ENCODE results near the gene AMBP. TPM values are rescaled to one million over a fixed set of nuclear protein-coding genes. Genes with fewer than 3 reads are reported as not detected.

The AMBP gene
- total RNA-seq, 1 experiment from 2014 or later, result not detected

- ChIA-PET CTCF (no interaction called here), POLR2A (ENCODE audit: low non-redundant PET) (no interaction called here)
- BruUV-seq (replicated peaks), result no TSS peak
- no peak for TF ChIP-seq EZH2 (IDR thresholded peaks at IDR 0.05; ENCODE audit: borderline replicate concordance, low read depth, low read length, poor library complexity, severe bottlenecking)
- TF ChIP-seq CTCF (conservative IDR thresholded peaks at IDR 0.05; ENCODE audit: low read depth, low read length), result no peak
- no peaks in the 10 kb centered on the region for H3K9me3 ChIP-seq (ENCODE audit: low read depth, low read length, poor library complexity, severe bottlenecking)
- DNase-seq (ENCODE audit: low spot score), result no peak
- no peak overlapping the region for H3K4me3 ChIP-seq (ENCODE audit: low read depth, low read length, poor library complexity, severe bottlenecking)
- H3K36me3 ChIP-seq (ENCODE audit: insufficient read depth, low read length, poor library complexity, severe bottlenecking), result no peaks in the 10 kb centered on the region
- H3K4me1 ChIP-seq (ENCODE audit: insufficient read depth, low read length, poor library complexity, severe bottlenecking), result no peaks in the 10 kb centered on the region
- intact Hi-C loops (cut with micrococcal nuclease; ENCODE audit: unreplicated experiment), result no loop called here
- peaks cover 9% of the 10 kb centered on the region for H3K27me3 ChIP-seq (replicated peaks; ENCODE audit: insufficient read depth, low read depth, low read length, poor library complexity)
- no peak overlapping the region for H3K27ac ChIP-seq (ENCODE audit: low read depth, low read length, poor library complexity, severe bottlenecking)
Measured at GRCh38 chr9:114117614-114117995, 39.5 kb upstream of the AMBP start.

- BruUV-seq (replicated peaks), result no TSS peak
- Histone ChIP-seq H3K4me3 (ENCODE audit: low read depth, low read length, poor library complexity, severe bottlenecking) (no peak overlapping the region), H3K27me3 (replicated peaks; ENCODE audit: insufficient read depth, low read depth, low read length, poor library complexity) (peaks cover 14% of the 10 kb centered on the region), H3K4me1 (ENCODE audit: insufficient read depth, low read length, poor library complexity, severe bottlenecking) (no peaks in the 10 kb centered on the region), H3K27ac (ENCODE audit: low read depth, low read length, poor library complexity, severe bottlenecking) (no peak overlapping the region), H3K36me3 (ENCODE audit: insufficient read depth, low read length, poor library complexity, severe bottlenecking) (no peaks in the 10 kb centered on the region), H3K9me3 (ENCODE audit: low read depth, low read length, poor library complexity, severe bottlenecking) (no peaks in the 10 kb centered on the region)
- intact Hi-C loops (cut with micrococcal nuclease; ENCODE audit: unreplicated experiment), result no loop called here
- TF ChIP-seq EZH2 (IDR thresholded peaks at IDR 0.05; ENCODE audit: borderline replicate concordance, low read depth, low read length, poor library complexity, severe bottlenecking), result no peak
- no peak for TF ChIP-seq CTCF (conservative IDR thresholded peaks at IDR 0.05; ENCODE audit: low read depth, low read length)
- no peak for DNase-seq (ENCODE audit: low spot score)
- ChIA-PET POLR2A (ENCODE audit: low non-redundant PET) (no interaction called here), CTCF (no interaction called here)
Measured at GRCh38 chr9:114116126-114116747, 38.1 kb upstream of the AMBP start.

GRCh38 chr9:114115654-114116125 lies 37.6 kb upstream of the AMBP start:
- Histone ChIP-seq H3K36me3 (ENCODE audit: insufficient read depth, low read length, poor library complexity, severe bottlenecking) (no peaks in the 10 kb centered on the region), H3K4me1 (ENCODE audit: insufficient read depth, low read length, poor library complexity, severe bottlenecking) (no peaks in the 10 kb centered on the region), H3K9me3 (ENCODE audit: low read depth, low read length, poor library complexity, severe bottlenecking) (no peaks in the 10 kb centered on the region), H3K27ac (ENCODE audit: low read depth, low read length, poor library complexity, severe bottlenecking) (no peak overlapping the region), H3K4me3 (ENCODE audit: low read depth, low read length, poor library complexity, severe bottlenecking) (no peak overlapping the region), H3K27me3 (replicated peaks; ENCODE audit: insufficient read depth, low read depth, low read length, poor library complexity) (peaks cover 14% of the 10 kb centered on the region)
- no peak for DNase-seq (ENCODE audit: low spot score)
- no TSS peak for BruUV-seq (replicated peaks)
- intact Hi-C loops (cut with micrococcal nuclease; ENCODE audit: unreplicated experiment), result no loop called here
- ChIA-PET POLR2A (ENCODE audit: low non-redundant PET) (no interaction called here), CTCF (no interaction called here)
- TF ChIP-seq CTCF (conservative IDR thresholded peaks at IDR 0.05; ENCODE audit: low read depth, low read length) (no peak), EZH2 (IDR thresholded peaks at IDR 0.05; ENCODE audit: borderline replicate concordance, low read depth, low read length, poor library complexity, severe bottlenecking) (no peak)

All from A673 (cell line).